WTC11 (cell line): ENCODE measurements around the gene B4GALNT3. TPM values are rescaled to one million over a fixed set of nuclear protein-coding genes. Genes with fewer than 3 reads are reported as not detected.

Source experiments
- ATAC-seq: fragments of 200-7000 bp; cut with Tn5 transposase; 2 replicates; pipeline ENCODE4 v1.10.0; 2021; ENCODE audit warnings: mild to moderate bottlenecking, moderate library complexity
- CTCF ChIA-PET: fragments of 300-600 bp; sonication (Branson Sonifier 250); formaldehyde crosslinking; loops from one replicate; lab custom pipeline; 2021; ENCODE audit warnings: antibody characterized with exemption; lab: Charles Lee
- POLR2A ChIA-PET: fragments of 350-600 bp; sonication (Branson Sonifier 250); formaldehyde crosslinking; loops from one replicate; lab custom pipeline; 2021; ENCODE audit warnings: antibody characterized with exemption; lab: Charles Lee
- DNase-seq: peaks from one replicate; pipeline ENCODE4 v3.0.0; 2021; ENCODE audit warnings: low spot score
- H3K27ac Mint-ChIP-seq: 2 replicates; pipeline ENCODE4 v1.8.0; 2021; ENCODE audit warnings: mixed read lengths
- H3K27me3 Mint-ChIP-seq: 2 replicates; pipeline ENCODE4 v1.8.0; 2021; ENCODE audit warnings: low read depth, mild to moderate bottlenecking, moderate library complexity, mixed read lengths
- H3K36me3 Mint-ChIP-seq: 2 replicates; pipeline ENCODE4 v1.8.0; 2021; ENCODE audit warnings: mixed read lengths
- H3K4me1 Mint-ChIP-seq: 2 replicates; pipeline ENCODE4 v1.8.0; 2022; ENCODE audit warnings: mixed read lengths
- H3K4me3 Mint-ChIP-seq: 2 replicates; pipeline ENCODE4 v1.8.0; 2021; ENCODE audit warnings: mild to moderate bottlenecking, moderate library complexity, mixed read lengths
- H3K9me3 Mint-ChIP-seq: 2 replicates; pipeline ENCODE4 v1.8.0; 2021; ENCODE audit warnings: mixed read lengths
- AFF4 ChIP-seq: sonication (generic); formaldehyde crosslinking; IDR thresholded peaks from 2 replicates; pipeline ENCODE4 v1.8.1; 2023; ENCODE audit warnings: mild to moderate bottlenecking, missing genetic modification reagents, borderline replicate concordance
- E2F1 ChIP-seq: sonication (generic); formaldehyde crosslinking; IDR thresholded peaks from 2 replicates; pipeline ENCODE4 v1.8.0; 2022; ENCODE audit warnings: mild to moderate bottlenecking, missing genetic modification reagents
- E2F4 ChIP-seq: sonication (generic); formaldehyde crosslinking; IDR thresholded peaks from 2 replicates; pipeline ENCODE4 v1.8.1; 2022; ENCODE audit warnings: low read depth, mild to moderate bottlenecking, moderate library complexity, missing genetic modification reagents, borderline replicate concordance
- ELF4 ChIP-seq: sonication (generic); formaldehyde crosslinking; IDR thresholded peaks from 2 replicates; pipeline ENCODE4 v1.8.1; 2022; ENCODE audit warnings: low read depth, mild to moderate bottlenecking, moderate library complexity, missing genetic modification reagents
- ESRRA ChIP-seq: sonication (generic); formaldehyde crosslinking; IDR thresholded peaks from 2 replicates; pipeline ENCODE4 v1.8.1; 2022; ENCODE audit warnings: mild to moderate bottlenecking, missing genetic modification reagents, borderline replicate concordance
- GRHL2 ChIP-seq: fragments of 250-450 bp; sonication (Bioruptor Pico); IDR thresholded peaks from 2 replicates; pipeline ENCODE4 v1.8.0; 2022; ENCODE audit warnings: mild to moderate bottlenecking, moderate library complexity; ENCODE audit not compliant: insufficient replicate concordance, severe bottlenecking
- GTF2I ChIP-seq: fragments of 250-450 bp; sonication (Bioruptor Pico); conservative IDR thresholded peaks from 2 replicates; pipeline ENCODE4 v1.4.0; 2021; ENCODE audit warnings: mild to moderate bottlenecking
- HMGA2 ChIP-seq: fragments of 250-450 bp; sonication (Bioruptor Pico); IDR thresholded peaks from 2 replicates; pipeline ENCODE4 v1.4.0; 2021; ENCODE audit warnings: mild to moderate bottlenecking, moderate library complexity
- IRF2 ChIP-seq: sonication (generic); formaldehyde crosslinking; IDR thresholded peaks from 2 replicates; pipeline ENCODE4 v1.8.0; 2022; ENCODE audit warnings: low read depth, missing genetic modification reagents, borderline replicate concordance
- NFATC4 ChIP-seq: fragments of 250-450 bp; sonication (Bioruptor Pico); IDR thresholded peaks from 2 replicates; pipeline ENCODE4 v1.9.0; 2021; ENCODE audit warnings: mild to moderate bottlenecking
- NFYB ChIP-seq: sonication (generic); formaldehyde crosslinking; conservative IDR thresholded peaks from 2 replicates; pipeline ENCODE4 v1.8.0; 2022; ENCODE audit warnings: low read depth, missing genetic modification reagents
- NR1H2 ChIP-seq: sonication (generic); formaldehyde crosslinking; IDR thresholded peaks from 2 replicates; pipeline ENCODE4 v1.9.0; 2021; ENCODE audit warnings: mild to moderate bottlenecking, moderate library complexity, missing genetic modification reagents
- NR3C1 ChIP-seq: sonication (generic); formaldehyde crosslinking; conservative IDR thresholded peaks from 2 replicates; pipeline ENCODE4 v1.8.1; 2023; ENCODE audit warnings: low read depth, mild to moderate bottlenecking, missing genetic modification reagents
- PRDM15 ChIP-seq: sonication (generic); formaldehyde crosslinking; IDR thresholded peaks from 2 replicates; pipeline ENCODE4 v1.8.0; 2022; ENCODE audit warnings: missing genetic modification reagents
- SMAD3 ChIP-seq: sonication (generic); formaldehyde crosslinking; IDR thresholded peaks from 2 replicates; pipeline ENCODE4 v1.8.0; 2022; ENCODE audit warnings: missing genetic modification reagents, mild to moderate bottlenecking, borderline replicate concordance
- TEAD1 ChIP-seq: sonication (generic); formaldehyde crosslinking; IDR thresholded peaks from 2 replicates; pipeline ENCODE4 v1.8.0; 2022; ENCODE audit warnings: mild to moderate bottlenecking, missing genetic modification reagents
- ZNF121 ChIP-seq: sonication (generic); formaldehyde crosslinking; IDR thresholded peaks from 2 replicates; pipeline ENCODE4 v1.8.0; 2023; ENCODE audit warnings: missing genetic modification reagents
- ZNF232 ChIP-seq: sonication (generic); formaldehyde crosslinking; IDR thresholded peaks from 2 replicates; pipeline ENCODE4 v1.8.0; 2022; ENCODE audit warnings: mild to moderate bottlenecking, missing genetic modification reagents
- ZNF281 ChIP-seq: sonication (generic); formaldehyde crosslinking; IDR thresholded peaks from 2 replicates; pipeline ENCODE4 v1.8.0; 2023; ENCODE audit warnings: mild to moderate bottlenecking, missing genetic modification reagents
- ZSCAN18 ChIP-seq: fragments of 250-450 bp; sonication (Bioruptor Pico); IDR thresholded peaks from 2 replicates; pipeline ENCODE4 v2.1.2; 2022; ENCODE audit warnings: mild to moderate bottlenecking, moderate library complexity
- total RNA-seq: library from RNA; stranded (reverse); gene quantifications from 3 replicates; pipeline ENCODE4 v1.2.3, GENCODE V29; 2021

Gene B4GALNT3
- total RNA-seq, 1 experiment from 2014 or later: 19.0 TPM

GRCh38 chr12:554001-554285 is 94.2 kb downstream of the B4GALNT3 start:
- Mint-ChIP-seq H3K4me1 (no peaks in the 10 kb centered on the region), H3K27ac (no peak overlapping the region), H3K27me3 (no peaks in the 10 kb centered on the region), H3K9me3 (peaks cover 4% of the 10 kb centered on the region; the same call in 1 of the 2 replicates), H3K4me3 (no peak overlapping the region), H3K36me3 (peaks cover 7% of the 10 kb centered on the region)
- ATAC-seq (no peak), DNase-seq (no peak)
- CTCF ChIA-PET: interaction anchor here (1.2 to 1.3 kb wide), 2 partner anchors 16 to 112 kb away, joined by 5 read pairs; no protein-coding TSS in a partner anchor
- no peak for TF ChIP-seq ELF4 (CRISPR knock-in tag)
- no peak for TF ChIP-seq PRDM15 (CRISPR knock-in tag)
- TF ChIP-seq GTF2I: no peak
- no peak for TF ChIP-seq ZNF281 (CRISPR knock-in tag)
- TF ChIP-seq TEAD1 (CRISPR knock-in tag): no peak
- TF ChIP-seq NFATC4 (CRISPR knock-in tag): no peak
- no peak for TF ChIP-seq IRF2
- TF ChIP-seq NFYB (CRISPR knock-in tag): no peak
- TF ChIP-seq GRHL2 (CRISPR knock-in tag): no peak
- no peak for TF ChIP-seq ZNF232 (CRISPR knock-in tag)
- POLR2A ChIA-PET: interaction anchor here (0.7 kb wide), 1 partner anchor 44 kb away, joined by 3 read pairs; no protein-coding TSS in a partner anchor

GRCh38 chr12:556498-556897 is 96.8 kb downstream of the B4GALNT3 start:
- no peak for DNase-seq
- CTCF ChIA-PET: interaction anchor here (1.0 kb wide), 1 partner anchor 114 kb away, joined by 4 read pairs; no protein-coding TSS in a partner anchor
- H3K36me3 Mint-ChIP-seq: peaks cover 3% of the 10 kb centered on the region
- H3K27me3 Mint-ChIP-seq: no peaks in the 10 kb centered on the region
- no peaks in the 10 kb centered on the region for H3K4me1 Mint-ChIP-seq
- no peak for ATAC-seq
- no peak overlapping the region for H3K27ac Mint-ChIP-seq
- POLR2A ChIA-PET: interaction anchor here (0.7 kb wide), 1 partner anchor 47 kb away, joined by 3 read pairs; no protein-coding TSS in a partner anchor
- peaks cover 4% of the 10 kb centered on the region; the same call in 1 of the 2 replicates for H3K9me3 Mint-ChIP-seq
- no peak overlapping the region for H3K4me3 Mint-ChIP-seq
- TF ChIP-seq ZSCAN18 (CRISPR knock-in tag) (no peak), ZNF121 (CRISPR knock-in tag) (no peak), HMGA2 (no peak), ESRRA (CRISPR knock-in tag) (no peak), NR1H2 (CRISPR knock-in tag) (no peak), NFYB (CRISPR knock-in tag) (no peak), E2F1 (CRISPR knock-in tag) (no peak), NR3C1 (no peak), SMAD3 (CRISPR knock-in tag) (no peak), AFF4 (CRISPR knock-in tag) (no peak), E2F4 (no peak)
